Erythroblast (primary cell): Measurements from ENCODE around the gene ACAA2.

ENCODE experiments used
- GATA1 ChIP-seq: IDR thresholded peaks from 2 replicates; pipeline ENCODE4 v1.6.1; 2011; ENCODE audit warnings: low read depth, mild to moderate bottlenecking, control low read depth, low read length, moderate library complexity
- POLR2A ChIP-seq: IDR thresholded peaks from 2 replicates; pipeline ENCODE4 v1.6.1; 2011; ENCODE audit warnings: mild to moderate bottlenecking, low read length

GRCh38 chr18:49762191-49763077 is 50.9 kb downstream of the ACAA2 start:
- no peak for TF ChIP-seq POLR2A
- no peak for TF ChIP-seq GATA1
